GM12878 (cell line): Measurements from ENCODE around the gene TLDC2.

Source experiments
- ETV6 ChIP-seq, 2 experiments: fragments of 450-650 bp in 1 of 2; IDR thresholded peaks in 1 of 2; conservative IDR thresholded peaks in 1 of 2; 2 replicates each; pipeline ENCODE4 v1.6.1; 2014; ENCODE audit warnings: antibody characterized with exemption in 1 of 2, borderline replicate concordance in 1 of 2, low read depth in 1 of 2, mild to moderate bottlenecking in 1 of 2, moderate library complexity in 1 of 2
- EZH2 ChIP-seq: IDR thresholded peaks from 2 replicates; pipeline ENCODE4 v1.6.1; 2012; ENCODE audit warnings: low read depth, mild to moderate bottlenecking, control low read depth, inconsistent platforms, low read length, borderline replicate concordance; ENCODE audit not compliant: control insufficient read depth
- MYC ChIP-seq: IDR thresholded peaks from 2 replicates; pipeline ENCODE4 v1.6.1; 2011; ENCODE audit warnings: mild to moderate bottlenecking, low read length, moderate library complexity, inconsistent platforms; ENCODE audit not compliant: insufficient read depth, insufficient replicate concordance, insufficient read length, severe bottlenecking
- RFX5 ChIP-seq: IDR thresholded peaks from 2 replicates; pipeline ENCODE4 v1.6.1; 2011; ENCODE audit warnings: low read depth, low read length, improper control_type of control experiment
- YBX1 ChIP-seq: fragments of 450-650 bp; IDR thresholded peaks from 2 replicates; pipeline ENCODE4 v1.6.1; 2016; ENCODE audit warnings: antibody characterized with exemption
- TF ChIP-seq, protein P1 (sequence below): IDR thresholded peaks from 2 replicates; pipeline ENCODE4 v1.6.1; 2011; ENCODE audit warnings: low read depth, mild to moderate bottlenecking, low read length, moderate library complexity, borderline replicate concordance; ENCODE audit errors: extremely low read depth
- TF ChIP-seq, protein P2 (sequence below): IDR thresholded peaks from 2 replicates; pipeline ENCODE4 v1.6.1; 2011; ENCODE audit warnings: low read depth, low read length, improper control_type of control experiment, borderline replicate concordance
- TF ChIP-seq, protein P3 (sequence below): IDR thresholded peaks from 2 replicates; pipeline ENCODE4 v1.6.1; 2011; ENCODE audit warnings: mild to moderate bottlenecking, low read depth, low read length, moderate library complexity; ENCODE audit not compliant: insufficient replicate concordance

DNA sequence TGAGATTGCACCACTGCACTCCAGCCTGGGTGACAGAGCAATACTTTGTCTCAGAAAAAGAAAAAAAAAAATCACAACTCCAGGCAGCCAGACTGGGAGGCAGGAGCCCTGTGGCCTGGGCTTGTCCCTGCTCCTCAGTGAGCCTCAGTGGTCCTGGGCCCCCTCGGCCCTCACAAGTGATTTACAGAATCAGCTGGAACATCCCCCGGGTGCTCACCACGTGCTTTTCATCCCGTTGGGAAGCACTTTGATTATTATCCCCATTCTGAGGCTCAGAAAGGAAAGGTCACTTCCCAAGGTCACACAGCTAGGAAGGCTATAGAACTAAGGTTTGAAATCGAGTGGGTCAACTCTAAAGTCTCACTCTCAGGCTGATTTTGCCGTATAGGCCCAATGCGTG, 43.1 kb upstream of the TLDC2 start:
- TF ChIP-seq, protein P1, sequence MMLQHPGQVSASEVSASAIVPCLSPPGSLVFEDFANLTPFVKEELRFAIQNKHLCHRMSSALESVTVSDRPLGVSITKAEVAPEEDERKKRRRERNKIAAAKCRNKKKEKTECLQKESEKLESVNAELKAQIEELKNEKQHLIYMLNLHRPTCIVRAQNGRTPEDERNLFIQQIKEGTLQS = no peak
- TF ChIP-seq RFX5 (no peak), MYC (no peak), ETV6 (conservative IDR thresholded peaks at IDR 0.05 in 1 of 2, IDR thresholded peaks at IDR 0.05 in 1 of 2; ENCODE audit: borderline replicate concordance in 1 of 2, low read depth in 1 of 2) (no peak), EZH2 (no peak), YBX1 (no peak)
- TF ChIP-seq, protein P2, sequence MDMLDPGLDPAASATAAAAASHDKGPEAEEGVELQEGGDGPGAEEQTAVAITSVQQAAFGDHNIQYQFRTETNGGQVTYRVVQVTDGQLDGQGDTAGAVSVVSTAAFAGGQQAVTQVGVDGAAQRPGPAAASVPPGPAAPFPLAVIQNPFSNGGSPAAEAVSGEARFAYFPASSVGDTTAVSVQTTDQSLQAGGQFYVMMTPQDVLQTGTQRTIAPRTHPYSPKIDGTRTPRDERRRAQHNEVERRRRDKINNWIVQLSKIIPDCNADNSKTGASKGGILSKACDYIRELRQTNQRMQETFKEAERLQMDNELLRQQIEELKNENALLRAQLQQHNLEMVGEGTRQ = no peak
- TF ChIP-seq, protein P3, sequence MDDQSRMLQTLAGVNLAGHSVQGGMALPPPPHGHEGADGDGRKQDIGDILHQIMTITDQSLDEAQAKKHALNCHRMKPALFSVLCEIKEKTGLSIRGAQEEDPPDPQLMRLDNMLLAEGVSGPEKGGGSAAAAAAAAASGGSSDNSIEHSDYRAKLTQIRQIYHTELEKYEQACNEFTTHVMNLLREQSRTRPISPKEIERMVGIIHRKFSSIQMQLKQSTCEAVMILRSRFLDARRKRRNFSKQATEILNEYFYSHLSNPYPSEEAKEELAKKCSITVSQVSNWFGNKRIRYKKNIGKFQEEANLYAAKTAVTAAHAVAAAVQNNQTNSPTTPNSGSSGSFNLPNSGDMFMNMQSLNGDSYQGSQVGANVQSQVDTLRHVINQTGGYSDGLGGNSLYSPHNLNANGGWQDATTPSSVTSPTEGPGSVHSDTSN = no peak
